ENCODE measurements around the gene PSMB2.

The PSMB2 gene

DNA sequence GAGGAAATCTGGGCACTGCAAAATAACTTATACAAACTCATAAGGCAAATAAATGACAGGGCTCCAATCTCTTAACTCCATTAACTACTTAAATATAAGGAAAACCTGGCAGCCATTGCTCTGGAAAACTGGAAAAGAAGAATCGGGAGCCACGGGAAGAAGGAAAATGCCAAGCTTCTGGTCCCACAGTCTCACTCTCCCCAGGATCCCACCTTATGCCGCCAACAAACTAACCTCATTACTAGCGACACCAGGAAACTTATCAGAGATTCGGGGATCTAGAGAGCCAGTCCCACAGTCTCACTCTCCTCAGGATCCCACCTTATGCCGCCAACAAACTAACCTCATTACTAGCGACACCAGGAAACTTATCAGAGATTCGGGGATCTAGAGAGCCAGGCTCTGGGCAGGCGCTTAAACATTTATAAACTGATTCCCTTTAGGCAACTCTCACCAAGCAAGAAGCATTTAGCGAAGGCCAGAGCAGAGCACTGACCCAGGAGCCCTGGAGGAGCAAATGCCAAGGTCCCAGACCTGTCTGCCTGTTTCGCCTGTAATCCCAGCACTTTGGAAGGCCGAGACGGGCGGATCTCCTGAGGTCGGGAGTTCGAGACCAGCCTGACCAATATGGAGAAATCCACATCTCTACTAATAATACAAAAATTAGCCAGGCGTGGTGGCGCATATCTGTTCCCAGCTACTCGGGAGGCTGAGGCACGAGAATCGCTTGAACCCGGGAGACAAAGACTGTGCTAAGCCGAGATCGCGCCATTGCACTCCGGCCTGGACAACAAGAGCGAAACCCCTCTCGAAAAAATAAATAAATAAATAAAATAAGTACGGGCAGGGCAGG, 720 bp downstream of the PSMB2 start:
- no peak for DNase-seq

DNA sequence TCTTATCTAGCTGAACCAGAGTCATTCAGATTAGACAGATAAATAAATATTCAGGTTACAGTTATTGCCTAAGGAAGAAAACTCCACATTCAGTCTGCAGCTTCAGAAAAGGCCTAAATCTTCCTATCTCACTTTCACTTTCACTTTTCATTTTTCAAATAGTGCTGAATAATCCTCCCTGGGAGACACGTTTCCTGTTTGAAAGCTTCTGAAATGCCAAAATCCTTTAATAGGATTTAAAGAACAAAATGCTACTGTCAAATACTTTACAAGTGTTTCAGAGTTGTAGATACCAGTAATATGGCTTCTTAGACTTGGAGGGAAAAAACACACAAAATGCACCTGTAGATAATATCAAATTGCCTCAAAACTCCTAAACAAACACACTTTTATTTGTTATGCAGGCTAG, 3.9 kb downstream of the PSMB2 start:
- no peak for DNase-seq

DNA sequence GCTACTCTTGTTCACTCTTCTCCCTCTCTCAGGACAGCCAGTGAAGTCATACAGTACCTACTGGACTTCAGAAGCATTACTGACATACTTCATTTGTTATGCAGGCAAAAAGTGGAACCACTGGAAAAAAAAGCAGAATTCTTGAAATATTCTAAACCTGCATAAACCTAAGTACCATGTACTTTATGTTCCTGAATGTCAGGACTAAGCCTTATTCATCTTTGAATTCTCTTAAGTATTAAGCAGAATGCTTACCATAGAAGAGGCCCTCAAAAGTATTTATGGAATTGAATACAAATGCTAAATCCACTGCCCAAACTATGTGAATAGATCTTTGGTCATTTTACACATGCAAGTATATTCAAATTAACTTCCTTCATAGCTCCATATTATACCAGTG, 7.8 kb downstream of the PSMB2 start:
- DNase-seq, result no peak

DNA sequence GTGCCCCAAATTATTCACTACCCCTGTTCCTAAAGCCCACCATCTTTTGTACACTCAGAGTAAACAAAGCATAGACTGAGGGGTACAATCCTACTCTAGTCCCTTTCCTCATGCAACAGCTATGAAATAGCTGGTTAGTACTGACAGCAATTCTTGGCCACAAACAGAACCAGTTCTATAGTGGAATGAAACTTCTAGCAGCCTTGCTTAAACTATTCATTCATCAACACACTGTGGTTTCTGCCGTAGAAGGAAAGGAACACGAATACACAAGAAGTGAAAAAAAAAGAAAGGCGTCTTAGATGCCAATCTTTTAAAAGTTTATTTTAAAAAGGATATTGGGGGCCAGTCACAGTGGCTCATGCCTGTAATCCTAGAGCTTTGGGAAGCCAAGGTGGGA, 9.9 kb downstream of the PSMB2 start:
- DNase-seq, result no peak

DNA sequence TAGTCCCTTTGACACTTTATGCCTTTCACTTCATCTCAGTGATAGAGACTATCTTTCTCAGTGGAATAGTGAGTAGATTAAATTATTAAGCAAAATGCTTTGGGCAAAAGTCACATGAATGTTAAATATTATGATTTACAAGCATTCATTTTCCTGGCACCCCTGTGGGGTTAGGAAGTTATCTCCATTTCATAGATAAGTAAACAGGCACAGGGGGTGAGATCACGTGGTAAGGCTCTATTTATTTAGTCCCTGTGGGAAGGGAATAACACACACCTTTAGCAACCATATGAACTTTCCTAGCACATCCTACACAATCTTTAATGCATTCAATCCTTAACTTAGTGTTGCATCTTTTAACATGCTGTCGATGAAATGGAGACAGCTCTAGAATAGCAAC, 12.3 kb downstream of the PSMB2 start:
- no peak for DNase-seq

DNA sequence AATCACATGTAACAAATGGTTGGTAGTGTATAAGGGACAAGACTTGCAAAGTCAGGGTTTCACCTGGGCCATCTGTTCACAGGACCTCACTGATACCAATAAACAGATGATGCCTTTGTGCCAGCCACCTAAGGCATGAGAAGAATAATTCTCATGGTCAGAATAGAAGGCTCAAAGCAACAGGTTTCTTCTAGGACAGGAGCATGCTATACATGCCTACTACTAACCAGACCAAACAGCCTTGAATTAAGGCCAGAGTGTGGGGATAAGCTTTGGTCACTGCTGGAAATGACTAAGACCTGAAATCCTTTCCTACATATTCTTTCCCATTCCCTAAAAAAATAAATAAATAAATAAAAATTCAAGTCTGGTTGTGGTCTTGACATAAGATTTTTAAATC, 17.5 kb downstream of the PSMB2 start:
- no peak for DNase-seq

DNA sequence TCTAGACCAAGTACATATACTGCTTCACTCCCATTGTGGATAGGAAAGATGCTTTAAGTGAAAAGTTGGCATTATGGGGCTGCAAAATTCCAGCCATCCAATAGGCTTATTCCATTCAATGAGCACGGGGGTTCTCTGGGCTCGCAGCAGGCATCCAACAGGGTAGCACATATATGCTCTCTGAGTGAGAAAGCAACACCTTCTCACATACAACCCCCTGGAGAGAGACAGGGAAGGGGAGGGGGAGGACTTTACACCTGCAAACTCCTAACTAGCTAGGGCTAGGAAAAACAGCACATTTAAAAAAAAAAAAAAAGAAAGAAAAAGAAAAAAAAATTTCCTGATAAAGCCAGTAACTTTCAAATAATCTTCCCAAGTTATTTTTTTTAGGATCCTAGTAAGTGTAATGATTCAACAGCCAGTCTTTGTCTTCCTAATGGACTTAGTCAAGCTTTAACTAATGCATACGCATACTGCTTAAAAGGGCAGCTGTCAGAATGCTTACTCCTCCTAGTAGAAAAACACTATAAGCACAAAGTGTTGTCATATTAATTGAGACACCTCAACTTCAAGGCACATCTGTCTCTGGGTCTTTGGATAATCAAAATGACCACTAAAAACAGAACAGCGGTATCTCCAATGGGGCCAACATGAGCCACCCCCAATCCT, 18.7 kb downstream of the PSMB2 start:
- DNase-seq, result no peak

DNA sequence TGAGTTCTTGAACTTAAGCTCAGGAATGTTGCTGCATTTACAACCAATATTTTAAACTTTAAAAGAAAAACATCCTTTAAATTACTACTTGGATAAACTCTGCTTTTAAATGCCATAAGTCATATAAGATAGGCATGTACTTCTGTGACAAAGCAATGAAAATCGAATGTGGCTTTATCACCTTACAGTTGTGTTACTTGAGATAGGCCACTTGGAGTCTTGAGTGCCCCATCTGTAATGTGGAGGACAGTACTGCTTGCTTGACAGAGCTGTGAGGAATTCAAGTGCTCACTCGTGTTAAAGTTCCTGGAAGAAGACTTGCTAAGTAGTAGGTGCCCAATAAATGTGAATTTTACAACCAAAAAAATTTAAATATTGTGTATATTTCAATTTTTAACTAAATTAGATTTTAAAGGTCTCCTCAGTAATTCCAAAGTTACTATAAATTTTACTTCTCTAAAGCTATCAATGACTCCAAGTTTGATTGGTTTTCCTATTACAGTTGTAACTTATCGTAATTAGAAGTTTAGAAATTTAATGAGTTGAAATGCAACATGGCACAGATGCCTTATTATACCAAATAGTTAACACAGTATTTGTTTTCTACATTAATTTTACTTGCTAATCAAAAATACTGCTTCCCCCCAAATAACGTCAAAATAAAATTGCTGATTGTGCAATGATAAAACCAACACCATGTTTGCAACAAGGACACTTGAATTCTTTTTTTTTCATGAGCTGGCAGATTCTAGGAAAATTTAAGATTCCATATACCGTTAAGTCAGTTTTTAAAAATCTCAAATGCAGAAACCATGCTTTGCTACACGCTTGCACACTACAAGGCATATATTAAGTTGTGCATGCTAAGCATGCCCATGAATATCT, 21.8 kb downstream of the PSMB2 start:
- DNase-seq, result no peak

DNA sequence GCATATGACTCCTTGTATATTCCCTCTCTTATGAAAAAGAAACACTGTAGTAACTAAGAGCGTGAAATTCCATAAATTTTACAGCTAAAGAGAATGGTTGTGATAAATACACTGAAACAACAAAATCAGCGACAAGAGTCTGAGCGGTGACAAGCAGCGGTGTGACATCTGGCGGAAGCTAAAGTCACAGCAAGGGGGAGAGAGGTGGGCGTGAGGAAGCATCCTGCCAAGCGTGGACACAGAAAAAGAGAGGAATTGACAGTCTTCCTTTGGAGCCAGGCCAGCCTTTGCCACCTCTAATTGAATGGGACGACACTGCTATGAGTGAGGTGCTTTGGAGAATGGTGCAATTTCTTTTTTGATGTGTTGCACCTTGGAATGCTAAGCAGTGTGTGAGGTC, 25.9 kb downstream of the PSMB2 start:
- DNase-seq, result no peak

DNA sequence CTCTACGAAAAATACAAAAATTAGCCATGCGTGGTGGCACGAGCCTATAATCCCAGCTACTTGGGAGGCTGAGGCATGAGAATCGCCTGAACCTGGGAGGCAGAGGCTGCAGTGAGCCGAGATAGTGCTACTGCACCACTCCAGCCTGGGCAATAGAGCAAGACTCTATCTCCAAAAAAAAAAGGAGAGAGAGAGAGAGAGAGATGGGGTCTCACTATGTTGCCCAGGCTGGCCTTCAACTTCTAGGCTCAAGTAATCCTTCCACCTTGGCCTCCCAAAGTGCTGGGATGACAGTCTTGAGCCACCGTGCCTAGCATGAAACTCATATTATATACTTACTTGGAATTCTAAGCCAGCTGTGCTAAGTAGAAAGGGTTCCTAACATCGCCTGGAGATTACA, 29.7 kb downstream of the PSMB2 start:
- DNase-seq, result no peak

DNA sequence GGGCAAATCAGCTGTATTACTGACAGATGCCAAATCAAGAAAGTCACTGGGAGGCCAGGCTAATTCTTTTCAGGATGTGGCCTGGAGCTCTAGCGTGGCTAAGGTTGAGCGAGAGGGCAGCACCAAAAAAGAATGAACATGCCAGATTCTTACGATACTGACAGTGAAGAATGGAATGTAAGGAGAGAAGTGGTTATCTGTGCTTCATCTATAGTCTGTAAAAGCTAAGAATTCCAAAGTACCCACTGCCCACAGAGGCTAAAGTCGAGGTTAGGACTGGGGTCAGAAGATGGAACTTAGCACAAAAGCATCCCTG, 35.5 kb downstream of the PSMB2 start:
- DNase-seq, result no peak

DNA sequence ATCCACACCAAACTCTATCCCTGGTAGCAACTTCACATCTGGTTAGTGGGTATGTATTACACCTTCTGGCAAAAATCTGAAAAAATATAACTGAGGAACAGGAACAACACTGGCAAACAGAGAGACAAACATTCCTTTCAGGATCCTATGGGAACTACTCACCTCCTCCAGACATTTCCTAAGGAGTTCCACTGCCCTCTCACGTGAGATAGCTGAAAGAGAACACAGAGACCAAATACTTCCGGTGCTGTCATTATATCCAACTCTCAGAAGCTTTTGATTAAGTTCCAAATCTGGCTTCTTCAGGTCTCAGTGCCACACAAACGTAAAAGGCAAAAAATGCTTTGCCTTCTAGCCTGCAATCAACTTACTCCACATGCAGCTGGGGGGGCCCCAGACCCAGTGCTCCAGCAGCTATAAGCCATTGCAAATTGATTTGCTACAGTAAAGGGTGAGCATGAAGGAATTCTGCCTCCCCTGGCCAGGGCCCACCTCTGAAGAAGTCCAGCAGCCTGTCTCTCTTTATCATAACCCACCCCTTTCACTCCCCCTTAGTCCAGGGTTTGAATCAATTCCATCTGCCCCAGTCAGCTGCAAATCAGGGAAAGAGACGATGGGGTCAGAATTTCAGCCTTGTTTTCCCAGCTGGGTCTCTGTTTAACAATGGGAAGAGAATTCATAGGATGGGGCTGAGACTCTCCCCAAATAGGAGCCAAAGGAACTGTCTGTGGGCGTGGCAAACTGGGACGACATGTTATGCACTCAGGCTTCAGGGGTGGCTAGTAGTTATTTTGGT, 36.1 kb downstream of the PSMB2 start:
- DNase-seq, result no peak

DNA sequence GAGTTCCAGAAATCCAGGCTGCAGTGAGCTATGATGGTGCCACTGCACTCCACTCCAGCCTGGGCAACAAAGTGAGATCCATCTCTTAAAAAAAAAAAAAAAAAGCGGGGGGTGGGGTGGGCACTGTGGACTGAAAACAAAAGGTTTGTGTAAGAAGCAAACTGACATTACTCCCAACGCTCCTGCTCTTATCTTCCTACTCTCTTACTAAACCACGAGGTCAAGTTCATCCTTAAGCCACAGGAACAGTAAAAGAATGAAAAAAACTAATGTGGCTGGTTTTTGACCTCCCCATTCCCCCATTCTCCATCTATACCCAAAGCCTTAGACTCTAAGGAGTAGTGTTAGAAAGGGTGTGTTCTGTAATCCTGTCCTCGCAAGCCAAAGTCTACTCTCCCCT, 37.4 kb downstream of the PSMB2 start:
- no peak for DNase-seq

DNA sequence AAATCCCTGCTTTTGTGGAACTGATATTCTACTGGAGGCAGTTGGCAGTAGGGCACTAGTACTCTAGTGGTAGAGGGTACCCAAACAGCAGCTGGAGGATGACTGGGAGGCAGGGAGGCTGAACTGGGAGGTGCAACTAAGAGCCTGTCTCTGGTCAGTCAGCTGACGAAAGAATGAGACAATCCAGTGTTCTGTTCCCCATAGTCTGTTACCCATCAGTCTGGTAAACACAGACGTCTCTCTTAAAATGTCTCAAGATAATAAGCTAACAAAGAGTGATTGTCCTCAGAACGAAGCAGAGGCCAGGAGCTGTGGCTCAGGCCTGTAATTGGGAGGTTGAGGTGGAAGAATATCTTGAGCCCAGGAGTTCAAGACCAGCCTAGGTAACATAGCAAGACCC, 37.9 kb downstream of the PSMB2 start:
- no peak for DNase-seq

DNA sequence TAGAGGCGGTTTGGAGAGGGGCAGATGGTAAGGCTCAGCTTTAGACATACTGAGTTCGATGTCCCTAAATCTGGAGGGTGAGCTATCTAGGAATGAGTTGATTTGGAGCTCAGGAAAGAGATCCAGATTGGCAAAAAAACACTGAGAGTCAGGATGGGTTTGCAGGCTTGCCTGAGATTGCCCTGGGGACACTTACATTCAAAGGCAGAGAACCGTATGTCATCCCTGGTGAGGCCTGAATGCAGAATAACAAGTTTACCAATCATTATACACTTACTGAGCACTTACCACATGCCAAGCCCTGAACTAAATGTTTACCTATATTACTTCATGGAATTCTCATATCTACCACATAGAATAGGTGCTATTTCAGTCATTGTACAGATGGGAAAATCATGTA, 40.7 kb downstream of the PSMB2 start:
- DNase-seq, result no peak

DNA sequence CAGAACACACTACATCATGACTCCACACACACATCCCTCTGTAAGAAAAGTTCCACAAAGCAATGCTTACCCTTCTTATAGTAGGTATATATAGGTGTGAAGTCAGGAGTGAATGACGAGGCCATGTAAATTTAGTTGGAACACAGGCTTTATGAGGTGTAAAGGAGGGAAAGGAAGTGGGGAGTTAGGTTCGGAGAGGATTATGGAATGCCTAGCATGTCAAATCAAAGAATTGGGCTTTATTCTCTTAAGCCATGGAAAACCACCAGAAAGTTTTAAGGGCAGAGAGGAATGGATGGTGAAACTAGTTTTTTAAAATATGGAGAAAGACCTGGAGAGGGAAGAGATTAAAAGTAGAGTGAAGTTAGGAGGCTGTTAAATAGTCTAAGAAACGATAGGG, 41.9 kb downstream of the PSMB2 start:
- DNase-seq, result no peak

DNA sequence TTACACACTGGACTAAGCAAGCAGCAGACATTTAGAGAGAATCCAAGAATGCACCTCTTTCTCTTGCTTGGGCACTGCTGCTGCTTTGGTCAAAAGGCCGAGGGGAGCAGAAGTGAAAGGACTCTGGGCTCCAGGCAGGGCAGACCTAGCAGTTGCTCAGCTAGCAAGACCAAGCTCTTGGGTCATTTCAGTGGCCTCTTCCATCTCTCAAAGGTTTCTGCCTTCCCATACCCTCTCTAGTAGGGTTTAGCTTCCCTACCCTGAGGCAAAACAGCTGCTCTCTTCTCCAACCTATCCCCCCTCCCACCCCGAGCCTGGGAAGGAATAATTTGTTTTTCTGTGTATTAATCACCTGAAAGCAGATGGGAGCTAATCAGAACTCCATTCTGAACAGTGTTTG, 42.4 kb downstream of the PSMB2 start:
- no peak for DNase-seq

DNA sequence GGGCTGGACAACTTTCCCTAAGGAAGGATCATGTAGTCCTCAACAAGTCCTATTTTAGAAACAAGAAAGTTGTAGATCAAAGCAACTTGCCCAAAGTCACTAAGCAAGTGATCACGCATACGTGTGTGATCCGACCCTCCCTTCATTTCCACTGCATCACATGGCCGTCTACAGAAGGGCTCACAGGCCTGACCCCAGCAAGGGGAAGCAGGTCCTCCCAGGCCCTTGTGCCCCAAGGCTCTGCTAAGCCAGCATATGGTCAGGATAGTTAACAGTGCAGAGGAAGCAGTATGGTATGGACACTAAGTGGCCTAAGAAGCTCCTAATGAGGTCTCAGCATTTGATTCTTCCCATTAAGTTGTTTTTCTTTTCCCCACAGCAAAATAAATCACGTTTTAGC, 43.5 kb downstream of the PSMB2 start:
- no peak for DNase-seq

DNA sequence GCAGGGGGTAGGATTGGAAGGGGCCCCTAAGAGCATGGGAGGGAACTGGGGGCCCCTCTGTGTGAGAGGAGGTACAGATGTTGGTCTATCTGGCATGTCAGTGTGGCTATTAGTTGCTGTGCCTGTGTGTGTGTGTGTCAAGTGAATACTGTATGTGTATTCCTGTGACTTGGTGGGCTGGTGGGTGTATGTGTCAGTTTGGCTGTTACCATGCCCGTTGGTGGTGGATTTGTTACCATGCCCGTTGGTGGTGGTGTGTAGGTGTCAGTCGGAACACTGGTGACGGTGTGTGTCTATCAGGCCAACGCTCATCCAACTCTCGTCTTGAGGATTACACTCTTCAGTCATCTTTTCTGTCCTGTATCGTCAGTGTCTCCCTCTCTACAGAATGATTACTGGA, 45.6 kb downstream of the PSMB2 start:
- no peak for DNase-seq

DNA sequence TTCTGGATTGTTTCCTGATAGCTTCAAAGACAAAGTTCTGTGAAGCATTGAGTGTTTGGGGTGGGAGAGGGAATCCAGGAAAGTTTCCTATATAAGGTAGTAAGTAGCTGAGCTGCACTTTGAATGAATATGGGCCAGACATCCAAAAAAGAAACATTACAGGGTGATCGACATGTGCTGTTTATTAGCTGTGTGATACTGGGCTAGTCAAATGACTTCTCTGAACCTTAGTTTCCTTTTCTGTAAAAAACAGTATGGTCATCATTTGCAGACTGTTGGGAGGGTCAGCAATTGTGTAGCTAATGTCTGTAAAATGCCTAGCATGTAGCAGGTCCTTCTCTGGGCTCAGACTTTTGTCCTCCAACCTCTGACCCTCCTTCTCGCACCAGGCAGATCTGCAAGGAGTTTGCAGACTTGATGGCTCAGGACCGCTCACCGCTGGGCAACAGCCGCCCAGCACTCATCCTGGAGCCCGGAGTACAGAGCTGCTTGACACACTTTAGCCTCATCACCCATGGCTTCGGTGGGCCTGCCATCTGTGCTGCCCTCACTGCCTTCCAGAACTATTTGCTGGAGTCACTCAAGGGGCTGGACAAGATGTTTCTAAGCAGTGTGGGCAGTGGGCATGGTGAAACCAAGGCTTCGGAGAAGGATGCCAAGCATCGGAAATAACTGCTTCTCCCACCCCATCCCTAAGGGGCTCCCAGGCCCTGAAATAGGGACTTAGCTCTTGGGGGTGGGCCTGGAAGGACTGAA, 47.1 kb downstream of the PSMB2 start:
- no peak for DNase-seq

DNA sequence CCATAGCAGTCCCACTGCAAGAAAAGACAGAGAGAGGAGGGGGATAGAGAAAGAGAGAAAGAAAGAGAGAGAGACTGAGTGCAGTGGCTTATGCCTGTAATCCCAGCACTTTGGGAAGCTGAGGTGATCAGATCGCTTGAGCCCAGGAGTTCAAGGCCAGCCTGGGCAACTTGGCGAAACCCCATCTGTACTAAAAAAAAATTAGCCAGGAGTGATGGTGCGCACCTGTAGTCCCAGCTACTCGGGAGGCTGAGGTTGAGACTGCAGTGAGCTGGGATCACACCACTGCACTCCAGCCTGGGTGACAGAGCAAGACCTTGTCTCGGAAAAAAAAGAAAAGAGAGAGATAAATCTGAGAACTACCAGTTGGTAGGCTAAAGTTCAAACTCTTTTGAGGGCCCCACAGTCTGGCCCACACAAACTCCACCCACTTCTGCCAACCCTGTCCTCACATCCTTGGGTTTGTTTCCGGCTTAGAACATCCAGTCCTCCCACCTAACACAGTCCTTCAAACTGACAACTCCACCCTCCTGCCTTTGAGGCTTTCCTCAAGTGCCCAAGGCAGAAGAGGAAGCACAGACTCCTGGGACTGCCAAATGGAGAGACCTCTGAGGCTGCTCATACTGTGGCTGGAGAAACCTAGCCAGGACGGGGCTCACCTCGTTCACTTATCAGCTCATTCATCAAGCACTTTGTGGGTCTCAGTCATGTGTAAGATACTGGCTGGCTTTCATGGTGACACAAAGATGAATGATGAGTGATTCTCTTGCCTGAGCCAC, 48.1 kb downstream of the PSMB2 start:
- no peak for DNase-seq

Data from KG1 (cell line).